Mucosa of descending colon (tissue), 3 donors: Measurements from ENCODE around the gene GPR142. TPM values are rescaled to one million over a fixed set of nuclear protein-coding genes. Genes with fewer than 3 reads are reported as not detected.

Experiments used
- ATAC-seq: fragments of 200-7000 bp; cut with Tn5 transposase; one replicate; pipeline ENCODE4 v1.9.1; 2020; ENCODE audit warnings: mild to moderate bottlenecking, moderate library complexity
- DNase-seq, 3 donors: peaks; one replicate each; pipeline ENCODE4 v3.0.0-alpha.2; 2020
- H3K36me3 ChIP-seq: fragments of 200-600 bp; one replicate; pipeline ENCODE4 v1.8.0; 2021; ENCODE audit warnings: low read depth, mild to moderate bottlenecking
- H3K4me1 ChIP-seq: fragments of 200-600 bp; one replicate; pipeline ENCODE4 v1.8.0; 2021; ENCODE audit warnings: low read depth, mild to moderate bottlenecking
- H3K4me3 ChIP-seq: fragments of 200-600 bp; one replicate; pipeline ENCODE4 v1.8.0; 2021; ENCODE audit warnings: mild to moderate bottlenecking
- H3K9me3 ChIP-seq: fragments of 200-600 bp; one replicate; pipeline ENCODE4 v1.8.0; 2021; ENCODE audit warnings: mild to moderate bottlenecking
- intact Hi-C, 2 donors: fragments of 100-400 bp; cut with DNase I in 1 of 2; cut with micrococcal nuclease in 1 of 2; formaldehyde crosslinking; loops; one replicate each; pipeline versions ENCODE4 v1.11.0 to v1.11.1; 2022; cut with DNase I, micrococcal nuclease
- total RNA-seq, 3 donors: library from RNA; stranded (reverse); fragmentation: NEBNext Ultra II Directional in 2 of 3; extraction: Animal tissue kit (Norgen Biotek cat#: 25700) in 2 of 3; gene quantifications; one replicate each; pipeline versions ENCODE4 v1.2.1 to v1.2.4, GENCODE V29; 2021 to 2023
- TF ChIP-seq, protein P1 (sequence below): fragments of 200-600 bp; IDR thresholded peaks from one replicate; pipeline ENCODE4 v1.8.0; 2022; ENCODE audit warnings: antibody characterized with exemption, mild to moderate bottlenecking
- donor health status: DM: no; HTN: no; CAD: no; lungs with moderate emphysema.
- donor health status: DM: no; HTN: no; CAD: no.
- donor health status: DM: no; HTN: yes; CAD: no.

The GPR142 gene
- total RNA-seq, 3 donors from 2014 or later, result 0.17 TPM; not detected in 2

DNA sequence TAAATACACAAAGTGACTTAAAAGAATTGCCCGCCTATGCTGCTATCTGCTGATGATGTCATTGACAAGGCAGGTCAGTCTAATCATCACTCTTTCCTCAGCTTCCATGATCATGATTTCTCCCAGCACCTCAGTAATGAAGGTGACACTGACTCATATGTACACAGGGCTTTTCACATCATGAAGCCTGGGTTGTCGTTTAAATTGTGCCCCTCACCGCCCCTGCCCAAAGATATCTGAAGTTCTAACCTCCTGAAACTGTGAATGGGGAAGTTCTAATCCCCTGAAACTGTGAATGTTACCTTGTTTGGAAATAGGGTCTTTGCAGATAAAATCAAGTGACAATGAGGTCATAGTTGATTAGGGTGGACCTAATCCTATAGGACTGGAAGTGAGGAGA is 47.2 kb downstream of the GPR142 start:
- intact Hi-C loops, result no loop called here

DNA sequence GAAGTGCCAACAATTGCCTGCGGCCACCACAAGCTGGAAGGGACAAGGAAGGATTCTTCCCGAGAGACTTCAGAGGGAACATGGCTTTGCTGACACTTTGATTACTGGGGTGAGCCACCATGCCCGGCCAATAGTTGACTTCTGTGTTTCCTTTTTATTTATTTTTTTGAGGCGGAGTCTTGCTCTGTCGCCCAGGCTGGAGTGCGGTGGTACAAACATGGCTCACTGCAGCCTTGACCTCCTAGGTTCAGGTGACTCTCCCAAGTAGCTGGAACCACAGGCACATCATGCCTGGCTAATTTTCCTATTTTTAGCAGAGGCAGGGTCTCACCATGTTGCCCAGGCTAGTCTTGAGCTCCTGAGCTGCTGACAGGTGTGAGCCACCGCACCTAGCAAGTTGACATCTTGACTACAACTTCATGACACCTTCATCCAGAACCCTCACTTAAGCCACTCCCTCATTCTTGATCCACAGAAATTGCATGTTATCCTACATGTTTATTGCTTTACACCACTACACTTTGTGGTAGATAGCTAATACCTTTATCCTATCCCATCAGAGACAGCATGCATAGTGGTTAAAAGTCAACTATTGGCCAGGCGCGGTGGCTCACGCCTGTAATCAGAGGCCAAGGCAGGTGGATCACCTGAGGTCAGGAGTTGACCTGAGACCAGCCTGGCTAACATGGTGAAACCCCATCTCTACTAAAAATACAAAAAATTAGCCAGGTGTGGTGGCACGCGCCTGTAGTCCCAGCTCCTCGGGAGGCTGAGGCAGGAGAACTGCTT is 48.5 kb downstream of the GPR142 start:
- Histone ChIP-seq H3K4me1 (peaks cover 24% of the 10 kb centered on the region), H3K36me3 (no peaks in the 10 kb centered on the region), H3K9me3 (no peaks in the 10 kb centered on the region), H3K4me3 (no peak overlapping the region)
- ATAC-seq, result peak; percentile 66
- intact Hi-C loops, result no loop called here
- DNase-seq, result peak in 2 of 3 donors; percentile 57 to 70
- TF ChIP-seq, protein P1, sequence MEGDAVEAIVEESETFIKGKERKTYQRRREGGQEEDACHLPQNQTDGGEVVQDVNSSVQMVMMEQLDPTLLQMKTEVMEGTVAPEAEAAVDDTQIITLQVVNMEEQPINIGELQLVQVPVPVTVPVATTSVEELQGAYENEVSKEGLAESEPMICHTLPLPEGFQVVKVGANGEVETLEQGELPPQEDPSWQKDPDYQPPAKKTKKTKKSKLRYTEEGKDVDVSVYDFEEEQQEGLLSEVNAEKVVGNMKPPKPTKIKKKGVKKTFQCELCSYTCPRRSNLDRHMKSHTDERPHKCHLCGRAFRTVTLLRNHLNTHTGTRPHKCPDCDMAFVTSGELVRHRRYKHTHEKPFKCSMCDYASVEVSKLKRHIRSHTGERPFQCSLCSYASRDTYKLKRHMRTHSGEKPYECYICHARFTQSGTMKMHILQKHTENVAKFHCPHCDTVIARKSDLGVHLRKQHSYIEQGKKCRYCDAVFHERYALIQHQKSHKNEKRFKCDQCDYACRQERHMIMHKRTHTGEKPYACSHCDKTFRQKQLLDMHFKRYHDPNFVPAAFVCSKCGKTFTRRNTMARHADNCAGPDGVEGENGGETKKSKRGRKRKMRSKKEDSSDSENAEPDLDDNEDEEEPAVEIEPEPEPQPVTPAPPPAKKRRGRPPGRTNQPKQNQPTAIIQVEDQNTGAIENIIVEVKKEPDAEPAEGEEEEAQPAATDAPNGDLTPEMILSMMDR, result no peak

More for the DNA sequence above, 47.2 kb downstream of the GPR142 start:
- peaks cover 20% of the 10 kb centered on the region for H3K4me1 ChIP-seq
- H3K36me3 ChIP-seq, result no peaks in the 10 kb centered on the region
- H3K4me3 ChIP-seq, result no peak overlapping the region
- ATAC-seq, result no peak
- H3K9me3 ChIP-seq, result no peaks in the 10 kb centered on the region
- TF ChIP-seq, protein P1, result no peak
- no peak for DNase-seq

DNA sequence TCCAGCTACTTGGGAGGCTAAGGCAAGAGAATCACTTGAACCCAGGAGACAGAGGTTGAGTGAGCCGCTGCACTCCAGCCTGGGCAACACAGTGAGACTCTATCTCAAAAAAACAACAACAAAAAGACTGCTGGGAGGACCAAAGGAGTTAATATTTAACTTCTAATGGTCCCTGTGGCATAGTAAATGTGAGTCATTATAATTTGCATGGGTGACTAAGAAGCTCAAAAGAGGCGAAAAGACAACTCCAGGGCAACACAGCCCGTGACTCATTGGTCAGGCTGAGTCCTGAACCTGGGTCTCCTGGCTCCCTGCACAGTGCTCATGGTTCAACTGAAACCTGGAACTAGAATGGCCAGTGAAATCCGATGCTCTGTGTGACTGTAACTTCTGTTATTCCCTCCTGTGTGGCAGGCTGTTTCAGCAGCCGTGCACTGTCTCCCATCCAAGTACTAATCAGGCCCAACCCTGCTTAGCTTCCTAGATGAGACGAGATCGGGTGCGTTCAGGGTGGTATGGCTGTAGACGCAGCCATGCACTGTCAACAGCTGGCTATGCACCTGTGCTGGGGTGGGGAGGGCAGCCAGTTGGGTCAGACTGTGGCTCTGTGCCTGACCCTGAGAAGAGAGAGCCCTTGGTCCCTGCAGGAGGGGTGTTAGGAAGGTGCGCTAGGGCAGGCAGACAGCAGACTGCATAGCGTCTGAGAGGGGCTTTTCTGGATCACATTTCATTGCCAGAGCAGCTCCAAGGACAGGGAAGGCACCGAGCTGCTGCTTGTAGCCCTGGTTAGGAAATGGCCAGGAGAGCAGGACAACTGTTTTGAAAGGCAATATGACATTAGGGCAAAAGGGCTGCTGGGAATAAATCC is 50.1 kb downstream of the GPR142 start:
- Histone ChIP-seq H3K4me3 (no peak overlapping the region), H3K36me3 (no peaks in the 10 kb centered on the region), H3K9me3 (no peaks in the 10 kb centered on the region), H3K4me1 (peaks cover 24% of the 10 kb centered on the region)
- ATAC-seq, result peak; percentile 87
- DNase-seq, result peak in 2 of 3 donors; percentile 60 to 63
- intact Hi-C loops, result no loop called here
- TF ChIP-seq, protein P1, result no peak

DNA sequence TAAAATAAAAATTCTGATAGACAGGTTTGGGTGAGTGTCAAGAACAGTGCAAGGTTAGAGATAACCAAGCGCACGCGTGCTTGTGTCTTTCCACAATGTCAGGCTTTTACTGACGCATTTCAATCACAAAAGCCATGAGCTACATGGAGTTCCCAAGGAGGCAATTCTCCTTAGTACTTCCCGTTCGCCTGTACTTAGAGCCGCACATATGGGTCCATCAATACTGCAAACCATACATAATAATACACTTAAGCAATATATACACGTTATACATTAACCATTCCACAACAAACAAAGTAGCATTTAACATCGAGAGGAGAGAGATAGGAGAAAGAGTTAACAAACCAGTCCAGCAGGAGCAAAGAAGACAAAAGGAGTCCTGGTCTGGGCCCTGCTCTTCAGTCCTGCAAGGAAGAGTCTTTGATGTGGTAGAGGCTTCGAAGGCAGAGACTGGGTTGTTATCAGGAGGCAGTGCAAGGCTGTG is 52.7 kb downstream of the GPR142 start:
- ATAC-seq, result peak; percentile 76
- Histone ChIP-seq H3K4me3 (no peak overlapping the region), H3K9me3 (no peaks in the 10 kb centered on the region), H3K36me3 (no peaks in the 10 kb centered on the region), H3K4me1 (peaks cover 24% of the 10 kb centered on the region)
- peak in 1 of 3 donors; percentile 52 for DNase-seq
- TF ChIP-seq, protein P1, result no peak
- intact Hi-C loops, result no loop called here

Other genes with a start within 250 kb of the GPR142 start
- 100 to 1,000 TPM; 617 to 705 (median 692) TPM for gene RPL38, start 163.8 kb upstream of the GPR142 start, total RNA-seq
- gene TTYH2, start 153.9 kb upstream of the GPR142 start, total RNA-seq, result 1 to 10 TPM; 2.5 to 9.1 (median 3.1) TPM
- gene DNAI2, start 93.3 kb upstream of the GPR142 start, total RNA-seq, result not detected
- gene KIF19, start 41.3 kb upstream of the GPR142 start, total RNA-seq, result 1 to 10 TPM in 2 of 3 donors, under 1 TPM in 1; 0.73 to 7.4 (median 2.4) TPM
- under 1 TPM in 1 of 3 donors, not detected in 2; 0.17 TPM for gene BTBD17, start 5.6 kb upstream of the GPR142 start, total RNA-seq
- gene GPRC5C, start 64.6 kb downstream of the GPR142 start, total RNA-seq, result 100 to 1,000 TPM in 2 of 3 donors, 10 to 100 TPM in 1; 62.2 to 172 (median 139) TPM
- 1 to 10 TPM; 3.7 to 7.0 (median 5.2) TPM for gene CD300A, start 99.1 kb downstream of the GPR142 start, total RNA-seq
- under 1 TPM in 2 of 3 donors, not detected in 1; 0.27 to 0.28 TPM for gene CD300LB, start 164.0 kb downstream of the GPR142 start, total RNA-seq
- 1 to 10 TPM in 1 of 3 donors, under 1 TPM in 2; 0.26 to 1.7 (median 0.95) TPM for gene CD300C, start 178.6 kb downstream of the GPR142 start, total RNA-seq
- not detected for gene CD300H, start 200.0 kb downstream of the GPR142 start, total RNA-seq
- not detected for gene CD300LD, start 224.8 kb downstream of the GPR142 start, total RNA-seq